WTC11 (cell line): ENCODE data around the gene TMX2. TPM values are rescaled to one million over a fixed set of nuclear protein-coding genes. Genes with fewer than 3 reads are reported as not detected.

ENCODE experiments used
- FOXK1 ChIP-seq: sonication (generic); formaldehyde crosslinking; IDR thresholded peaks from 2 replicates; pipeline ENCODE4 v1.8.0; 2022; ENCODE audit warnings: mild to moderate bottlenecking, moderate library complexity, missing genetic modification reagents
- FOXP1 ChIP-seq: sonication (generic); formaldehyde crosslinking; IDR thresholded peaks from 2 replicates; pipeline ENCODE4 v1.8.0; 2022; ENCODE audit warnings: missing genetic modification reagents, mild to moderate bottlenecking, moderate library complexity, borderline replicate concordance
- IRF2 ChIP-seq: sonication (generic); formaldehyde crosslinking; IDR thresholded peaks from 2 replicates; pipeline ENCODE4 v1.8.0; 2022; ENCODE audit warnings: low read depth, missing genetic modification reagents, borderline replicate concordance
- JUN ChIP-seq: sonication (generic); formaldehyde crosslinking; IDR thresholded peaks from 2 replicates; pipeline ENCODE4 v1.8.0; 2023; ENCODE audit warnings: mild to moderate bottlenecking, missing genetic modification reagents
- MYBL2 ChIP-seq: sonication (generic); formaldehyde crosslinking; IDR thresholded peaks from 2 replicates; pipeline ENCODE4 v1.8.1; 2023; ENCODE audit warnings: mild to moderate bottlenecking, moderate library complexity, missing genetic modification reagents
- NFATC4 ChIP-seq: fragments of 250-450 bp; sonication (Bioruptor Pico); IDR thresholded peaks from 2 replicates; pipeline ENCODE4 v1.9.0; 2021; ENCODE audit warnings: mild to moderate bottlenecking
- NR1H2 ChIP-seq: sonication (generic); formaldehyde crosslinking; IDR thresholded peaks from 2 replicates; pipeline ENCODE4 v1.9.0; 2021; ENCODE audit warnings: mild to moderate bottlenecking, moderate library complexity, missing genetic modification reagents
- PRRX2 ChIP-seq: fragments of 250-450 bp; sonication (Bioruptor Pico); IDR thresholded peaks from 2 replicates; pipeline ENCODE4 v1.8.0; 2021; ENCODE audit warnings: mild to moderate bottlenecking
- SMAD4 ChIP-seq: sonication (generic); formaldehyde crosslinking; IDR thresholded peaks from 2 replicates; pipeline ENCODE4 v1.8.0; 2022; ENCODE audit warnings: mild to moderate bottlenecking, missing genetic modification reagents
- STAT6 ChIP-seq: sonication (generic); formaldehyde crosslinking; conservative IDR thresholded peaks from 2 replicates; pipeline ENCODE4 v1.8.1; 2023; ENCODE audit warnings: mild to moderate bottlenecking, low read depth, missing genetic modification reagents, moderate library complexity
- TP53 ChIP-seq: sonication (generic); formaldehyde crosslinking; IDR thresholded peaks from 2 replicates; pipeline ENCODE4 v1.8.1; 2023; ENCODE audit warnings: mild to moderate bottlenecking, missing genetic modification reagents
- ZBTB43 ChIP-seq: sonication (generic); formaldehyde crosslinking; IDR thresholded peaks from 2 replicates; pipeline ENCODE4 v1.8.1; 2023; ENCODE audit warnings: mild to moderate bottlenecking, missing genetic modification reagents
- ZNF219 ChIP-seq: sonication (generic); formaldehyde crosslinking; IDR thresholded peaks from 2 replicates; pipeline ENCODE4 v1.8.0; 2023; ENCODE audit warnings: missing genetic modification reagents, mild to moderate bottlenecking, borderline replicate concordance
- ZNF263 ChIP-seq: sonication (generic); formaldehyde crosslinking; IDR thresholded peaks from 2 replicates; pipeline ENCODE4 v1.8.1; 2022; ENCODE audit warnings: low read depth, mild to moderate bottlenecking, moderate library complexity, missing genetic modification reagents
- ZNF317 ChIP-seq: sonication (generic); formaldehyde crosslinking; IDR thresholded peaks from 2 replicates; pipeline ENCODE4 v1.8.1; 2023; ENCODE audit warnings: low read depth, mild to moderate bottlenecking, moderate library complexity, missing genetic modification reagents, borderline replicate concordance
- ZNF396 ChIP-seq: fragments of 250-450 bp; sonication (Bioruptor Pico); IDR thresholded peaks from 2 replicates; pipeline ENCODE4 v1.8.0; 2021; ENCODE audit warnings: mild to moderate bottlenecking, moderate library complexity, borderline replicate concordance
- total RNA-seq: library from RNA; stranded (reverse); gene quantifications from 3 replicates; pipeline ENCODE4 v1.2.3, GENCODE V29; 2021
- TF ChIP-seq, protein P1 (sequence below): sonication (generic); formaldehyde crosslinking; conservative IDR thresholded peaks from 2 replicates; pipeline ENCODE4 v1.8.1; 2022; ENCODE audit warnings: mild to moderate bottlenecking, missing genetic modification reagents
- TF ChIP-seq, protein P2 (sequence below): sonication (generic); formaldehyde crosslinking; IDR thresholded peaks from 2 replicates; pipeline ENCODE4 v1.8.1; 2023; ENCODE audit warnings: mild to moderate bottlenecking, missing genetic modification reagents, moderate library complexity
- TF ChIP-seq, protein P3 (sequence below): sonication (generic); formaldehyde crosslinking; IDR thresholded peaks from 2 replicates; pipeline ENCODE4 v1.8.1; 2023; ENCODE audit warnings: mild to moderate bottlenecking, missing genetic modification reagents
- TF ChIP-seq, protein P4 (sequence below): sonication (generic); formaldehyde crosslinking; IDR thresholded peaks from 2 replicates; pipeline ENCODE4 v1.8.0; 2022; ENCODE audit warnings: missing genetic modification reagents
- TF ChIP-seq, protein P5 (sequence below): sonication (generic); formaldehyde crosslinking; IDR thresholded peaks from 2 replicates; pipeline ENCODE4 v1.8.0; 2023; ENCODE audit warnings: mild to moderate bottlenecking, missing genetic modification reagents

The TMX2 gene
- total RNA-seq, 1 experiment from 2014 or later = 85.4 TPM

DNA sequence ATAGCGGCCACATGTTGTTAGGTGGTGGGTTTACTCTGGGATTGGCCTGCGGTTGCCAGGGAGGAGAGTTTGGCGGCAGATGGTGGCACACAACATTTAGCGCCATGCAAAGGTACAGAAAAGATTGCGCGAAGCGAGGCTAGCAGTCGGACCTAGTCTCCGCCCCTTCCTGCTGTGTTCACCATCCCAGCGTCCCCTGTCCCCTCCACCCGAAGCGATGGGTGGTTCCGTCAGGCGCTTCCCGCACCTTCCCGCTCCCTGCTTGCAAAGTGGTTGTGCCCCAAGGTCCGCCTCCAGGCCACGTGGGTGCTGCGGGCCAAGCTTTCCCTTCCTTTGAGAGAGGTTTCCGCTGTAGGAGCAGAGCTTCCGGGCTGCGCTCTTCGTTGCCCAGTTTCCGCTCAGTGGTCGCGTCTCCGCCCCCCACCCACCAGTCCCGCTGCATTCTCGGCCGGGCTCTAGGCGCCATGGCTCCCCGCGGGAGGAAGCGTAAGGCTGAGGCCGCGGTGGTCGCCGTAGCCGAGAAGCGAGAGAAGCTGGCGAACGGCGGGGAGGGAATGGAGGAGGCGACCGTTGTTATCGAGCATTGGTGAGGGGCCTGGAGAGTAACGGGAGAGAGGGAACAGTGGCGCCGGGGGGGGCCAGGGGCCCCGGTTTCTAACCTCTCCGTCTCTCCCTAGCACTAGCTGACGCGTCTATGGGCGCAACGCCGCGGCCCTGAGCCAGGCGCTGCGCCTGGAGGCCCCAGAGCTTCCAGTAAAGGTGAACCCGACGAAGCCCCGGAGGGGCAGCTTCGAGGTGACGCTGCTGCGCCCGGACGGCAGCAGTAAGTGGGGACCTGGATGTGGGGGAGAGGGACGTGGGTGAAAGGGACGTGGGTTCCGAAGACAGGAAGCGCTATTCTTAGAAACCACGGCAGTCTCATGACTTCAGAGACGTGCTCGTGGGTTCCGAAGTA, 29.0 kb downstream of the TMX2 start, which contains the start of gene SELENOH (continued):
- TF ChIP-seq, protein P1, sequence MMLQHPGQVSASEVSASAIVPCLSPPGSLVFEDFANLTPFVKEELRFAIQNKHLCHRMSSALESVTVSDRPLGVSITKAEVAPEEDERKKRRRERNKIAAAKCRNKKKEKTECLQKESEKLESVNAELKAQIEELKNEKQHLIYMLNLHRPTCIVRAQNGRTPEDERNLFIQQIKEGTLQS (CRISPR knock-in tag) = no peak
- TF ChIP-seq SMAD4 (CRISPR knock-in tag) (peak; percentile 66; the same call in 1 of the 2 replicates), PRRX2 (CRISPR knock-in tag) (peak; percentile 78), NR1H2 (no peak), ZNF219 (CRISPR knock-in tag) (no peak; the same call in 1 of the 2 replicates), ZNF317 (CRISPR knock-in tag) (no peak), ZNF396 (CRISPR knock-in tag) (no peak), ZNF263 (CRISPR knock-in tag) (no peak), NFATC4 (CRISPR knock-in tag) (peak; percentile 73; the same call in 1 of the 2 replicates), FOXP1 (CRISPR knock-in tag) (peak; percentile 96), JUN (no peak; the same call in 1 of the 2 replicates), MYBL2 (peak; percentile 96), STAT6 (0 out of 2 replicates have a peak, but pooled peaks have one; percentile 87), ZBTB43 (peak; percentile 92), TP53 (CRISPR knock-in tag) (peak; percentile 93; the same call in 1 of the 2 replicates), FOXK1 (CRISPR knock-in tag) (peak; percentile 97), IRF2 (0 out of 2 replicates have a peak, but pooled peaks have one; percentile 44)
- TF ChIP-seq, protein P2, sequence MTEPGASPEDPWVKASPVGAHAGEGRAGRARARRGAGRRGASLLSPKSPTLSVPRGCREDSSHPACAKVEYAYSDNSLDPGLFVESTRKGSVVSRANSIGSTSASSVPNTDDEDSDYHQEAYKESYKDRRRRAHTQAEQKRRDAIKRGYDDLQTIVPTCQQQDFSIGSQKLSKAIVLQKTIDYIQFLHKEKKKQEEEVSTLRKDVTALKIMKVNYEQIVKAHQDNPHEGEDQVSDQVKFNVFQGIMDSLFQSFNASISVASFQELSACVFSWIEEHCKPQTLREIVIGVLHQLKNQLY (CRISPR knock-in tag) = no peak
- TF ChIP-seq, protein P3, sequence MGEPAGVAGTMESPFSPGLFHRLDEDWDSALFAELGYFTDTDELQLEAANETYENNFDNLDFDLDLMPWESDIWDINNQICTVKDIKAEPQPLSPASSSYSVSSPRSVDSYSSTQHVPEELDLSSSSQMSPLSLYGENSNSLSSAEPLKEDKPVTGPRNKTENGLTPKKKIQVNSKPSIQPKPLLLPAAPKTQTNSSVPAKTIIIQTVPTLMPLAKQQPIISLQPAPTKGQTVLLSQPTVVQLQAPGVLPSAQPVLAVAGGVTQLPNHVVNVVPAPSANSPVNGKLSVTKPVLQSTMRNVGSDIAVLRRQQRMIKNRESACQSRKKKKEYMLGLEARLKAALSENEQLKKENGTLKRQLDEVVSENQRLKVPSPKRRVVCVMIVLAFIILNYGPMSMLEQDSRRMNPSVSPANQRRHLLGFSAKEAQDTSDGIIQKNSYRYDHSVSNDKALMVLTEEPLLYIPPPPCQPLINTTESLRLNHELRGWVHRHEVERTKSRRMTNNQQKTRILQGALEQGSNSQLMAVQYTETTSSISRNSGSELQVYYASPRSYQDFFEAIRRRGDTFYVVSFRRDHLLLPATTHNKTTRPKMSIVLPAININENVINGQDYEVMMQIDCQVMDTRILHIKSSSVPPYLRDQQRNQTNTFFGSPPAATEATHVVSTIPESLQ (CRISPR knock-in tag) = no peak
- TF ChIP-seq, protein P4, sequence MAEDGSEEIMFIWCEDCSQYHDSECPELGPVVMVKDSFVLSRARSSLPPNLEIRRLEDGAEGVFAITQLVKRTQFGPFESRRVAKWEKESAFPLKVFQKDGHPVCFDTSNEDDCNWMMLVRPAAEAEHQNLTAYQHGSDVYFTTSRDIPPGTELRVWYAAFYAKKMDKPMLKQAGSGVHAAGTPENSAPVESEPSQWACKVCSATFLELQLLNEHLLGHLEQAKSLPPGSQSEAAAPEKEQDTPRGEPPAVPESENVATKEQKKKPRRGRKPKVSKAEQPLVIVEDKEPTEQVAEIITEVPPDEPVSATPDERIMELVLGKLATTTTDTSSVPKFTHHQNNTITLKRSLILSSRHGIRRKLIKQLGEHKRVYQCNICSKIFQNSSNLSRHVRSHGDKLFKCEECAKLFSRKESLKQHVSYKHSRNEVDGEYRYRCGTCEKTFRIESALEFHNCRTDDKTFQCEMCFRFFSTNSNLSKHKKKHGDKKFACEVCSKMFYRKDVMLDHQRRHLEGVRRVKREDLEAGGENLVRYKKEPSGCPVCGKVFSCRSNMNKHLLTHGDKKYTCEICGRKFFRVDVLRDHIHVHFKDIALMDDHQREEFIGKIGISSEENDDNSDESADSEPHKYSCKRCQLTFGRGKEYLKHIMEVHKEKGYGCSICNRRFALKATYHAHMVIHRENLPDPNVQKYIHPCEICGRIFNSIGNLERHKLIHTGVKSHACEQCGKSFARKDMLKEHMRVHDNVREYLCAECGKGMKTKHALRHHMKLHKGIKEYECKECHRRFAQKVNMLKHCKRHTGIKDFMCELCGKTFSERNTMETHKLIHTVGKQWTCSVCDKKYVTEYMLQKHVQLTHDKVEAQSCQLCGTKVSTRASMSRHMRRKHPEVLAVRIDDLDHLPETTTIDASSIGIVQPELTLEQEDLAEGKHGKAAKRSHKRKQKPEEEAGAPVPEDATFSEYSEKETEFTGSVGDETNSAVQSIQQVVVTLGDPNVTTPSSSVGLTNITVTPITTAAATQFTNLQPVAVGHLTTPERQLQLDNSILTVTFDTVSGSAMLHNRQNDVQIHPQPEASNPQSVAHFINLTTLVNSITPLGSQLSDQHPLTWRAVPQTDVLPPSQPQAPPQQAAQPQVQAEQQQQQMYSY (CRISPR knock-in tag) = no peak
- TF ChIP-seq, protein P5, sequence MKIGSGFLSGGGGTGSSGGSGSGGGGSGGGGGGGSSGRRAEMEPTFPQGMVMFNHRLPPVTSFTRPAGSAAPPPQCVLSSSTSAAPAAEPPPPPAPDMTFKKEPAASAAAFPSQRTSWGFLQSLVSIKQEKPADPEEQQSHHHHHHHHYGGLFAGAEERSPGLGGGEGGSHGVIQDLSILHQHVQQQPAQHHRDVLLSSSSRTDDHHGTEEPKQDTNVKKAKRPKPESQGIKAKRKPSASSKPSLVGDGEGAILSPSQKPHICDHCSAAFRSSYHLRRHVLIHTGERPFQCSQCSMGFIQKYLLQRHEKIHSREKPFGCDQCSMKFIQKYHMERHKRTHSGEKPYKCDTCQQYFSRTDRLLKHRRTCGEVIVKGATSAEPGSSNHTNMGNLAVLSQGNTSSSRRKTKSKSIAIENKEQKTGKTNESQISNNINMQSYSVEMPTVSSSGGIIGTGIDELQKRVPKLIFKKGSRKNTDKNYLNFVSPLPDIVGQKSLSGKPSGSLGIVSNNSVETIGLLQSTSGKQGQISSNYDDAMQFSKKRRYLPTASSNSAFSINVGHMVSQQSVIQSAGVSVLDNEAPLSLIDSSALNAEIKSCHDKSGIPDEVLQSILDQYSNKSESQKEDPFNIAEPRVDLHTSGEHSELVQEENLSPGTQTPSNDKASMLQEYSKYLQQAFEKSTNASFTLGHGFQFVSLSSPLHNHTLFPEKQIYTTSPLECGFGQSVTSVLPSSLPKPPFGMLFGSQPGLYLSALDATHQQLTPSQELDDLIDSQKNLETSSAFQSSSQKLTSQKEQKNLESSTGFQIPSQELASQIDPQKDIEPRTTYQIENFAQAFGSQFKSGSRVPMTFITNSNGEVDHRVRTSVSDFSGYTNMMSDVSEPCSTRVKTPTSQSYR (CRISPR knock-in tag) = peak; percentile 57; the same call in 1 of the 2 replicates
